Stimulated activated CD4-positive, alpha-beta T cell treated with anti-CD3 and anti-CD28 coated beads, Interleukin-12 subunit alpha, Interleukin-12 subunit beta, amount 100 ng/mL, for 48 hours (primary cell): ENCODE measurements around the gene ARHGEF10L.

Experiments
- DNase-seq, 3 donors: peaks; one replicate each; pipeline ENCODE4 v3.0.0-alpha.2; 2020; ENCODE audit warnings: low read depth in 2 of 3, low spot score in 1 of 3

Gene ARHGEF10L

DNA sequence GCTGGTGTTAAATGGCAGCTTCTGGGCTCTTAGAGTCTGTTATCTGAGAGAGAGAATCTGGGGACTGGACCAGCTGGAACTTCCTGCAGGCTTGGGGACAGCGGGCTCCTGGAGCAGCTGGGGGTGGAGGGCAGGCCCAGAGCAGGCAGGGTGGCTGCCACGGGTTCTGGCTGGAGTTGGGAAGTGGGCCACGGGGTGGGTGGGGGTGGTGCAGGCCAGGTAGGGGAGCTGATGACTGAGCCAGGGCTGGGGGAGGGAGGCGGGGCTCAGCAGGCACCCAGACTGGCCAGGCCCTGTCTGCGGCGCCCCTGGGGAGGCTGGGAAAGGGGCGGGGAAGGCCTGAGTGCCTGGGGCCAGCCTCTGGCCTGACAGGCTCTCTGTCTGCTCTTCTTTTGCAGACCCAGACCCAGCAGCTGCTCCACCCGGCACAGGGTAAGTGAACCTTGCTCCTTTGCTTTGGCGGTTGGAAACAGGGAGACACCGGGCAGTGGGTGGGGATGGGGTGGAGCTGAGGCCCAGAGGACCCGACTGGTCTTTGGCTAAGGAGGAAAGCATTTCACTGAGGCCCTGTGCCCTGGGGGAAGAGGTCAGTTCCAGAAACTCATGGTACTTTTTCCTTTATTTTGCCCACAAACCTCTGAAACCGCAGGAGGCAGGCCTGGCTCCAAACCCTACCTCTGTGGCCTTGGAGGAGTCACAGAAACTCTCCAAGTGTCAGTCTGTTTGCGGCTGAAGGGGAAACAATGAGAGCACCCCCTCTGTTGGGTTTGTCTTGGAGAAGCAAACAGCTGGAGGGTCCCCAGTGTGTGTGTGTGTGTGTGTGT lies 48.8 kb downstream of the ARHGEF10L start:
- DNase-seq = no peak

DNA sequence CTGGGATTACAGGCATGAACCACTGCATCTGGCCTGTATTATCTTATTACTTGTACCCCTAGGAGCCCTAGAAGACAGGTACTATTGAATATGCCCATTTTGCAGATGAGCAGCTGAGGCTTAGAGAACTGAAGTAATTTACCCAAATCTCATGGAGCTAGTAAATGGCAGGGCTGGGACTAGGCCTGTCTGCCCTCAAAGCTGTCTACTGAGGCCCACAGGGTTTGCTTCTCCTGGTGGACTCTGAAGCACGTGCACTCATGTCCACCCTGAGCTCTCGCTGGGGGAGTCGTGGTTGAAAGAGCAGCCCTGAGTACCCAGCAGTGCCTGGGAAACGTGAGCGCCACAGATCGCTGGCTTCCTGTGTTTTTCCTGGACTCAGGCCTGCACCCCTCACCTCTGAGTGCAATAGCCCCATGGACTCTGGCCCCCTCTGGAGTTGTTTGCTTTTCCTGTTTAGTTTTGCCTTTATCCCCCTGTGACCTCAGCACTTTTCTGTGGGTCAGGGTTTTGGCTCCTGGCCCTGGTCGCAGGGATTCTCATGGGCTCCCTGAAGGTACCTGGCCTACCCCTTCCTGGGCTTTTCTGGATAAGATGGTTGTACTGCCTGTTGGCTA lies 52.4 kb downstream of the ARHGEF10L start:
- no peak for DNase-seq

GRCh38 chr1:17594026-17594425 lies 54.5 kb downstream of the ARHGEF10L start:
- no peak for DNase-seq

DNA sequence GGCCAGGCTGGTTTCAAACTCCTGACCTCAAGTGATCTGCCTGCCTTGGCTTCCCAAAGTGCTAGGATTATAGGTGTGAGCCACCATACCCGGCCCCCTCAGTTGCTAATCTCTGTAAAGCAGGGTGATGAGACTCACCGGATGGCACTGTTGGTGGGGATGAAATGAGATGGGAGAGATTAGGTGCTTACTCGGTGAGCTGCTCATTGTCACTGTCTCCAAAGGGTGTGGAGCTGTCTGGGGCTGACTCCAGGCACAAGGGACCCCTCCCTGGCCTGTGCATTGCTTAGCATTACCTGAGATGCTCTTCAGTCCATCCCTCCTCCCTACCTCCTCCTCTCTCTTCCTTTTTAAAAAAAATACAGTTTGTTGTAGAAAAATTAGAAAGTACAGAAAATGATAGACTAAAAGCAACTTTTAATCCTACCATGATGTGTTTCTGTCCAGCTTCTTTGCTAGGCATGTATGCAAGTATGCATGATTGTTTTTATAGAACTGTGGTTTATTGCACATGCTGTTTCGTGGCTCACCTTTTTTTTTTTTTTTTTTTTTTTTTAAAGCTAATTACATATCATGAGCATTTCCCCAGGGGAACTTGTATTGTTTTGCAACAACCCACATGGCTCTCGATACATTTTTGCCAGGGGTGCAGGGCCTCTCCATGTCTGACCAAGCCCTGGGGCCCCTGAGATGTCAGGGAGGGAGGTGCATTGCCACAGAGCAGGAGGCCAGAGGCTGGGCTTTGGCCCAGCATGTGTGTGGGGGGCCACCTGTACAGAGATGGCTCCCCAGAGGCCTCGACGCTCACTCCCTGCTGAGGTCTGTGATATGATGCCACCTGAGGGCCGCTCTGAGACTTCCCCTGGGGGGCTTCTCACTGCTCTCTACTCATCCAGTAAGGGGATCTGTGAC lies 55.4 kb downstream of the ARHGEF10L start:
- no peak for DNase-seq

DNA sequence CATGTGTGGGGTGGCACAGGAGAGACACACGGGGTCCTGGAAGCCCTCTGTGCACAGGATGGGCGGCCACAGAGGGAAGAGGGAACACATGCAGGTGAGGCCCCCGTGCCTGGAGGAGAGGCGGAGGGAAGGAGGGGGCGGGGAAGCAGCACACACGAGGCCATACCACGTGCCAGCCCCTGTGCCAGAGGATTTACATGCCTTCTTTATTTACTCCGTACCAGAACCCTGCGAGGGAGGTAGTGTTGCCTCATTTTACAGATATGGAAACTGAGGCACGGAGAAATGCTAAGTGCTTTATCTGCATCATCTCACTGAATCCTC lies 56.1 kb downstream of the ARHGEF10L start:
- no peak for DNase-seq

DNA sequence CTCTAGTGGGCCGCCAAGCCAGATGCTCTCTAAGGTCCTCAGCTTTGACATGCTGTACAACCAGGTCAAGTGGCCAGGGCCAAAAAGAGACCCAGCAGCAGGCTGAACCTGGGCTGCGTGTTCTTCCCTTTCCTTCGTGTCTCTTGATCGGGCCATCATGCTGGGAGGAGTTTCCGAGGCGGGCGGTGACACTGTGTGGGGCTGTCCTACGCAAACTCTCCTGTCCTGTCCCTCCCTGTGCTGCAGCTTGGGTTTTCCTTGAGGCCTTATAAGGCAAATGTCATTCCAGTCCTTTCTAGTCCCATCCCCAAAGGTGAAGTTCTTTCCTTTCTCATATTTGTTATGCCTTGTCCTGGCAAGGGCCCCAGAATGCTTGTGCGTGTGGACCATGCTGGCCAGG lies 56.7 kb downstream of the ARHGEF10L start:
- DNase-seq = no peak

GRCh38 chr1:17596651-17597509 lies 57.4 kb downstream of the ARHGEF10L start:
- DNase-seq = no peak

DNA sequence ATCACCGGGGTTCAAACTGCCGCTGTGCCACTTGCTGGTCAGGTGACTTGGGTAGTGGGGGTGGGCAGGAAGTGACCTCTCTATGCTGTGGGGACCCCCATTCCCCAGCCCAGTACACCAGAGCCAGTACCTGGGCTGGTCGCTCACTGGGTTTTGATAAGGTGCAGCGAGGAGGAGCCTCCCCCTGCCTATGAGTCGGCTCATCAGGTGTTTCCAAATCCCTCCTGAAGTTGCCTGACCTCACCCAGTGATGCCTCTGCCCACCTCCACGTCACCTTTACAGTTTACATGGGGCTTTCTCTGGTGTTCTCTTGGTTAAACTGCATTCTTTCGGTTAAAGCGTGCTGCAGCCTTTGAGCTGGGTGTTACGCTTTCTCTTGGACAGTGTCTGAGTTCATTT lies 58.2 kb downstream of the ARHGEF10L start:
- no peak for DNase-seq

- no peak for DNase-seq
Observed at GRCh38 chr1:17598251-17598650, 58.8 kb downstream of the ARHGEF10L start.

- DNase-seq = no peak
Observed at GRCh38 chr1:17599291-17599953, 59.9 kb downstream of the ARHGEF10L start.

GRCh38 chr1:17599954-17600300 lies 60.4 kb downstream of the ARHGEF10L start:
- DNase-seq = no peak

GRCh38 chr1:17600321-17600720 lies 60.8 kb downstream of the ARHGEF10L start:
- no peak for DNase-seq

- no peak for DNase-seq
Observed at GRCh38 chr1:17601643-17602382, 62.3 kb downstream of the ARHGEF10L start.

DNA sequence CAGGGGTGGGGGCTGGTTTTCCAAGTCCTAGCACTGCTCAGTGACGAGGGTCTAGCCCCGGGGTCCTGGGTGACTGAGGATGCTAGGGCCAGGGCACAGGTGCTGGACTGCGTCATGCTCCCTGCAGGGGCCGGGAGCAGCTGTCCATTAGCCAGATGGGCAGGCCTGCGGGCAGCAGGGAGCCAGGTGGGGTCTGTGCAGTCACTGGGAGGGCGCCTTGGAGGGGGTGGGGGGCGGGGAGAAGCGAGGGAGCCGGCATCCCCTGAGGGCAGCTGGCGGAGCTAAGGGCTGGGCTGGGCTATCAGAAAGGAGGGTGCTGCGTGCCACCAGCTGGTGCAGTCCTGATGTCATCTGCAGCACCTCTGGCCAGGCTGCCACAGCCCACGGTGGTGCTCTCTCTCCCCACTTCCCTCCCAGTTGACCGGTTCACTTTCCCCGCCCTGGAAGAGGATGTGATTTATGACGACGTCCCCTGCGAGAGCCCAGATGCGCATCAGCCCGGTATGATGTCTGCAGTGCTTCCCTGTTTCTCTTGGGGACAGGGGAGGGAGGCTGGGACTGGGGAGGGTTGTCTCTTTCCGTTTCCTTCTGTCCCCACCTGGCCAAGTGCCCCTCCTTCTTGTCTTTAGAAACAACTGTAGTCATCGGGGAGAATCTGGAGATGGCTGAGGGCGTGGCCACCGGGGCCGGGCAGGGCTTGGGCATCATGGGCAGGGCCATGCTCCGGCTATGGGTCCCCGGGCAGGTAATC lies 63.8 kb downstream of the ARHGEF10L start:
- no peak for DNase-seq

GRCh38 chr1:17605582-17606344 lies 66.3 kb downstream of the ARHGEF10L start:
- no peak for DNase-seq

DNA sequence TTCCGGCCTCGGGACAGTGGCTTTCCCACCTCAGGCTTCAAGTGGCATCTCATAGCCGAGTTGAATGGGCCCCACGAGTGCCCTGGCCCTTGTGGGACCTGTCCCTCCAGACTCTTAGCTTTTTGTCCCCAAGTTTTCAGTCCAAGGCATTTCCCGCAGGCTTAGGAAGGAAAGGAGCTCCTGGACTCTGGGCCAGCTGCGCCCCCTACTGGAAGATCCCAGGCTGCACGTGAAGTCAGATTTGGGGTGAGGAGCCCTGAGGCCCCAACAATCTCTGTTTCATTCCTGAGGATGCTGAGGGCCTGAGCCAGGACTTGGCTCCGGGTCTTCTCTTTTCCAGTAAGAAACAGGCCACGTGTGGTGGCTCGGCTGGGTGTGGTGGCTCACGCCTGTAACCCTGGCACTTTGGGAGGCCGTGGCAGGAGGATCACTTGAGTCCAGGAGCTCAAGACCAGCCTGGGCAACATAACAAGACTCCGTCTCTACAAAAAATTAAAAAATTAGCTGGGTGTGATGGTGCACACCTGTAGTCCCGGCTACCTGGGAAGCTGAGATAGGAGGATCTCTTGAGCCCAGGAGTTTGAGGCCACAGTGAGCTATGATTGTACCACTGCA lies 67.4 kb downstream of the ARHGEF10L start:
- DNase-seq = peak; percentile 3 to 46 (median 34)

DNA sequence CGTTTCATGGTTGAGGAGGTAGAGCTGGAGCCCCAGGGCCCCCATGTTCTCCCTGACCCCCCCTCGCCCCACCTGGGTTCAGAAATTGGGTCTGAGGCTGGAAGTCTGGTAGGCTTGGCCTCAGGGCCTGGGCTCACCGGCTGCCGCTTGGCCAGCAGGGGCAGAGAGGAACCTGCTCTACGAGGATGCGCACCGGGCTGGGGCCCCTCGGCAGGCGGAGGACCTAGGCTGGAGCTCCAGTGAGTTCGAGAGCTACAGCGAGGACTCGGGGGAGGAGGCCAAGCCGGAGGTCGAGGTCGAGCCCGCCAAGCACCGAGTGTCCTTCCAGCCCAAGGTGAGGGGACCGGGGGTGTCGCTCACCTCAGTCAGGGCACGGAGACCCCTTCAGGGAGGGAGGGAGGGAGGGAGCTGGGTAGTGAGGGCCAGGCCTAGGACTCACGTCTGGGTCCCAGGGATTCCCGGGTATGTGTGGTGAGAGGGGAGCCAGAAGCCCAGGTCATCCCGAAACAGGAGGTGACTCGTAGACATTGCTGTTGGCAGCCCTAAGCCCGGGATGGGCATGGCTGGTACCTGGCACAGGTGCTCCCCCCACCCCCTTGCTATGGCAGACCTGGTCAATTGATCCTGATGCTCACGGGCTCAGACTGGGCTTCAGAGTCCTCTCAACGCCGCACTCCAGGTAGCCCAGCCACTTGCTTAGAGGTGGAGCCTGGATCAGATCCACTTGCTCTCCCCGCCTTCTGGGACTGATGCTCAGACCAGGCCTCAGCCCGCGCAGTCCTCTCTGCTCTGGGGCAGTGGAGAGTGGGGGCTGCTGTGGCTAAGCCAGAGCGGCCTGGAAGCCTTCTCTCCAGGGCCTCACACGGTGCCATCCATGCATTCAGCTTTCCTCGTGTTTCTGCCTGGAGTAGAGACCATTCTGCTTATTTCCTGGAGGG lies 68.4 kb downstream of the ARHGEF10L start:
- no peak for DNase-seq
